ENCODE results near the gene RELN. TPM values are rescaled to one million over a fixed set of nuclear protein-coding genes. Genes with fewer than 3 reads are reported as not detected.

RELN gene
- total and polyA plus RNA-seq, 9 of the 15 experiments (the other 6 are each of a cell fraction or from before 2014, with no cell fraction given) = 12.9 to 43.2 (median 18.1) TPM

DNA sequence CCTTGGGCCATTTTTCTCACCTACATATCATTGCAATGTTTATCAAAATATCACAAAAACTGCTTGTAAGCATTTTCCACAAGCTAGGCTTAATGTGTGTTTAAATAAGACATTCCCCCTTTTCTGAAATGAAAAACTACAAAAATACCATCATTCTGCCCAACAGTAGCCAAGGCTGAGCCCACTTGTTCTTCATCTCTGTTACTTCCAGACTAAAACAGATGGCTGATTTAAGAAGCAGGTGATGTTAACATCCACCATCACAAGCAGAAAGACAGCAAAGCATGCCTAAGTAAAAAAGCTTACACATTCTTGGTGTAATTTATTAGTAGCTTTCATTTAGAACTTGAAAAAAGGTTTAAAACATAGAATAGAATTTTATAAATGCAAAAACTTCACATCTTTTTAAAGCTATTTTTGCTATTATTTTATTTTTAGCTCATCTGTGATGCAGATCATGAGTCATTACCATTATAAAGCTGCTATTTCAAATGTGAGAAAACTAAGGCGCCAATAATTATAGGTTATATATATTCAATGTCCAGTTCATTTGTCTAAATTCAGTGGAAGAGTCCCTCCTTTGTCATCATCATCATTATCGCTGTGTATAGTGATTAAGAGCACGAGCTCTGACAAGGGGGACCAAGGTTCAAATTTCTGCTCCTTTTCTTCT lies 109.4 kb downstream of the RELN start:
- DNase-seq (ENCODE audit: extremely low read depth in 1 of 4, low spot score in 3 of 4) (no peak), FAIRE-seq (no peak), ATAC-seq (no peak)
- H3K9ac ChIP-seq (ENCODE audit: insufficient read depth in 1 of 2, low read depth in 2 of 2, low read length in 2 of 2) = no peak overlapping the region
- WGBS (ENCODE audit: insufficient coverage, low coverage, missing lambda C conversion rate) = 48% methylated on average over 3 of the region's 3 CpGs
- H3K4me2 ChIP-seq (ENCODE audit: insufficient read depth, low read length) = no peak overlapping the region
- H3K79me2 ChIP-seq (ENCODE audit: control insufficient read depth, insufficient read depth, low read length) = peaks cover 4% of the 10 kb centered on the region; the same call in 1 of the 3 replicates
- intact Hi-C loops (cut with micrococcal nuclease) (loop anchor here (10.0 kb wide), 1 partner anchor 215 kb away; no protein-coding TSS in a partner anchor), in situ Hi-C loops (cut with MboI) (no loop called here)
- no peak overlapping the region for H3K4me3 ChIP-seq
- H4K20me1 ChIP-seq (replicated peaks; ENCODE audit: control insufficient read depth, insufficient read depth, low read length) = no peaks in the 10 kb centered on the region
- ChIA-PET POLR2A (interaction anchor here (0.7 to 2.8 kb wide), 4 partner anchors 12 to 290 kb away, joined by 3 to 8 read pairs (median 4); no protein-coding TSS in a partner anchor), CTCF (ENCODE audit: low intra/inter-chr PET ratio) (no interaction called here)
- no peaks in the 10 kb centered on the region for H3K36me3 ChIP-seq (ENCODE audit: control insufficient read depth, insufficient read depth, low read length)
- no peaks in the 10 kb centered on the region for H3K27me3 ChIP-seq (ENCODE audit: control insufficient read depth in 2 of 2, insufficient read depth in 2 of 2, low read length in 2 of 2)
- no peaks in the 10 kb centered on the region for H3K9me1 ChIP-seq (ENCODE audit: control insufficient read depth, insufficient read depth, low read length)
- no peak overlapping the region for H3K27ac ChIP-seq (ENCODE audit: extremely low read depth, low read depth, low read length)
- BruUV-seq (replicated peaks) = no TSS peak
- H3K4me1 ChIP-seq (replicated peaks in 1 of 2; ENCODE audit: control insufficient read depth in 2 of 2, insufficient read depth in 2 of 2, low read length in 2 of 2) = no peaks in the 10 kb centered on the region
- H2AFZ ChIP-seq (ENCODE audit: low read depth, low read length) = no peak overlapping the region
- no peaks in the 10 kb centered on the region for H3K9me3 ChIP-seq (replicated peaks; ENCODE audit: control insufficient read depth, insufficient read depth, low read depth, low read length)
- TF ChIP-seq ZNF316 (IDR thresholded peaks at IDR 0.05) = peak; percentile 51
- peak; percentile 44; the same call in 1 of the 2 replicates for TF ChIP-seq C11orf30 (IDR thresholded peaks at IDR 0.05; ENCODE audit: low read depth)
- TF ChIP-seq PPARD (CRISPR knock-in tag; IDR thresholded peaks at IDR 0.05) = no peak
- no peak for TF ChIP-seq HSF4 (CRISPR knock-in tag; IDR thresholded peaks at IDR 0.05; ENCODE audit: borderline replicate concordance)
- no peak for TF ChIP-seq BHLHE40 (IDR thresholded peaks at IDR 0.05; ENCODE audit: low read length)

DNA sequence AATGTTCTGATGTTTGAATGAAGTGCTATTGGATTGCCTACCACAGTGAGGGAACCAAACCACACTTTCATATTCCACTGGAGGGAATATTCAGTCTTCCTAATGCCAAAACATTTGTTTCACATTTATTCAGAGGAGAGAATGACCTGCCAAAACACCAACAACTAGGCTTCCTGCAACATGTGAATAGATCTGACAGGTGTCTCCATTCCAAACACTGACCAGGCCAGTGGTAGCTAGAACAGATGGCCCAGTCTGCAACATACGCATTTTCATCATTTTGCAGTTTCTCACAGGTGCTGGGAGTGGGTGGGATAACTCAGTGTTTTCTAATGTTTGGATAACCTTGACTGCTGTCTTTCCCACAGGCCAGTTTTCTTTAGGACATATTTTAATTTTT lies 110.0 kb downstream of the RELN start:
- no peaks in the 10 kb centered on the region for H3K9me3 ChIP-seq (replicated peaks; ENCODE audit: control insufficient read depth, insufficient read depth, low read depth, low read length)
- ATAC-seq (0 out of 3 replicates have a peak, but pooled peaks have one; percentile 23), FAIRE-seq (no peak), DNase-seq (ENCODE audit: extremely low read depth in 1 of 4, low spot score in 3 of 4) (no peak)
- no peak overlapping the region for H3K27ac ChIP-seq (ENCODE audit: extremely low read depth, low read depth, low read length)
- no peak overlapping the region for H3K4me3 ChIP-seq
- H3K36me3 ChIP-seq (ENCODE audit: control insufficient read depth, insufficient read depth, low read length) = no peaks in the 10 kb centered on the region
- intact Hi-C loops (cut with micrococcal nuclease) (no loop called here), in situ Hi-C loops (cut with MboI) (no loop called here)
- no peak overlapping the region for H3K9ac ChIP-seq (ENCODE audit: insufficient read depth in 1 of 2, low read depth in 2 of 2, low read length in 2 of 2)
- ChIA-PET POLR2A (interaction anchor here (1.0 to 2.8 kb wide), 3 partner anchors 9 to 37 kb away, joined by 4 to 8 read pairs (median 4); no protein-coding TSS in a partner anchor), CTCF (ENCODE audit: low intra/inter-chr PET ratio) (no interaction called here)
- no peak overlapping the region for H3K4me2 ChIP-seq (ENCODE audit: insufficient read depth, low read length)
- no peak overlapping the region for H2AFZ ChIP-seq (ENCODE audit: low read depth, low read length)
- H4K20me1 ChIP-seq (replicated peaks; ENCODE audit: control insufficient read depth, insufficient read depth, low read length) = no peaks in the 10 kb centered on the region
- no TSS peak for BruUV-seq (replicated peaks)
- no peaks in the 10 kb centered on the region for H3K4me1 ChIP-seq (replicated peaks in 1 of 2; ENCODE audit: control insufficient read depth in 2 of 2, insufficient read depth in 2 of 2, low read length in 2 of 2)
- no peaks in the 10 kb centered on the region for H3K9me1 ChIP-seq (ENCODE audit: control insufficient read depth, insufficient read depth, low read length)
- WGBS (ENCODE audit: insufficient coverage, low coverage, missing lambda C conversion rate) = 73% methylated on average over 1 of the region's 1 CpG
- no peaks in the 10 kb centered on the region for H3K27me3 ChIP-seq (ENCODE audit: control insufficient read depth in 2 of 2, insufficient read depth in 2 of 2, low read length in 2 of 2)
- peaks cover 4% of the 10 kb centered on the region; the same call in 1 of the 3 replicates for H3K79me2 ChIP-seq (ENCODE audit: control insufficient read depth, insufficient read depth, low read length)
- no peak for TF ChIP-seq ERF (CRISPR knock-in tag; IDR thresholded peaks at IDR 0.05)
- no peak for TF ChIP-seq VEZF1 (CRISPR knock-in tag; IDR thresholded peaks at IDR 0.05)
- TF ChIP-seq CREB1 (IDR thresholded peaks at IDR 0.05) = no peak
- no peak for TF ChIP-seq CREB1 (CRISPR knock-in tag; IDR thresholded peaks at IDR 0.05)
- TF ChIP-seq SMAD2 (IDR thresholded peaks at IDR 0.05; ENCODE audit: low read depth, low read length) = no peak
- TF ChIP-seq ZFP30 (CRISPR knock-in tag; IDR thresholded peaks at IDR 0.05; ENCODE audit: borderline replicate concordance) = no peak
- TF ChIP-seq RBBP5 (IDR thresholded peaks at IDR 0.05; ENCODE audit: borderline replicate concordance, insufficient read depth, low read length, poor library complexity, severe bottlenecking) = no peak
- TF ChIP-seq STAG1 (CRISPR knock-in tag; IDR thresholded peaks at IDR 0.05; ENCODE audit: borderline replicate concordance) = no peak
- no peak for TF ChIP-seq ZNF124 (CRISPR knock-in tag; IDR thresholded peaks at IDR 0.05)
- TF ChIP-seq RAD51 (IDR thresholded peaks at IDR 0.05; ENCODE audit: borderline replicate concordance, low read depth) = no peak
- no peak for TF ChIP-seq TCFL5 (CRISPR knock-in tag; conservative IDR thresholded peaks at IDR 0.05)
